Gastroesophageal sphincter (tissue), 3 donors: ENCODE measurements around the gene ZNF503.

Experiments used
- POLR2AphosphoS5 ChIP-seq: sonication (generic); formaldehyde crosslinking; IDR thresholded peaks from one replicate; pipeline ENCODE4 v1.6.1; 2017; ENCODE audit warnings: antibody characterized with exemption
- TF ChIP-seq, protein P1 (sequence below), 4 experiments: fragments of 200-600 bp in 2 of 4; fragments of 450-650 bp in 2 of 4; sonication (generic) in 1 of 4; IDR thresholded peaks; one replicate each; pipeline ENCODE4 v1.5.1; 2017 to 2019; ENCODE audit warnings: antibody characterized with exemption in 4 of 4, mild to moderate bottlenecking in 2 of 4, moderate library complexity in 2 of 4

DNA sequence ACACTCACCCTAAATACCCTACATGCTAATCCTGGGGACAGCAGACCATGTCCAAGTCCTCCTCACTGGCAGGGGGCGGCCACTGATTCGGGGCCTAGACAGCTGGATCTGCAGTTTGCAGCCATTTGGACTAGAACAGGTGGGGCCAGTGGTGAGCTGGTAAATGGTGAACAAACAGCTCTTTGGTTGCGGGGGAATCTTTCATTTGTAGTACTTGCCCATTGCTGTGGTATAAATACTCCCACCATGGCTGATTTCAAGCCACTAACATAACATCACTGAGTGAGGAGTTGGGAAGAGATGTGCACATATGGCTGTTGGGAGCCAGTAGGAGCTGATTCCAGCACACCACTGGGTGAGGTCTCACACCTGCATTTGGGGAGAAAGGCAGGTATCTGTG is 13.5 kb downstream of the ZNF503 start:
- no peak for TF ChIP-seq POLR2AphosphoS5
- TF ChIP-seq, protein P1, sequence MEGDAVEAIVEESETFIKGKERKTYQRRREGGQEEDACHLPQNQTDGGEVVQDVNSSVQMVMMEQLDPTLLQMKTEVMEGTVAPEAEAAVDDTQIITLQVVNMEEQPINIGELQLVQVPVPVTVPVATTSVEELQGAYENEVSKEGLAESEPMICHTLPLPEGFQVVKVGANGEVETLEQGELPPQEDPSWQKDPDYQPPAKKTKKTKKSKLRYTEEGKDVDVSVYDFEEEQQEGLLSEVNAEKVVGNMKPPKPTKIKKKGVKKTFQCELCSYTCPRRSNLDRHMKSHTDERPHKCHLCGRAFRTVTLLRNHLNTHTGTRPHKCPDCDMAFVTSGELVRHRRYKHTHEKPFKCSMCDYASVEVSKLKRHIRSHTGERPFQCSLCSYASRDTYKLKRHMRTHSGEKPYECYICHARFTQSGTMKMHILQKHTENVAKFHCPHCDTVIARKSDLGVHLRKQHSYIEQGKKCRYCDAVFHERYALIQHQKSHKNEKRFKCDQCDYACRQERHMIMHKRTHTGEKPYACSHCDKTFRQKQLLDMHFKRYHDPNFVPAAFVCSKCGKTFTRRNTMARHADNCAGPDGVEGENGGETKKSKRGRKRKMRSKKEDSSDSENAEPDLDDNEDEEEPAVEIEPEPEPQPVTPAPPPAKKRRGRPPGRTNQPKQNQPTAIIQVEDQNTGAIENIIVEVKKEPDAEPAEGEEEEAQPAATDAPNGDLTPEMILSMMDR (IDR thresholded peaks at IDR 0.05): no peak
